OCI-LY1 (cell line): Measurements from ENCODE around the gene MAN2C1.
"Not testable (repeated sequence)": the region's sequence is repeated elsewhere in the genome, so short reads cannot be mapped to it uniquely, and the experiment has no call there.

Experiments used
- EZH2 ChIP-seq: fragments of 200-600 bp; sonication (generic), shearing (Covaris generic); IDR thresholded peaks from 2 replicates; pipeline ENCODE4 v1.8.0; 2017; ENCODE audit warnings: borderline replicate concordance, mixed run types, mild to moderate bottlenecking, antibody characterized with exemption, low read length, moderate library complexity, mixed read lengths
- TF ChIP-seq, protein P1 (sequence below): fragments of 200-600 bp; sonication (generic), shearing (Covaris generic); IDR thresholded peaks from 2 replicates; pipeline ENCODE4 v1.5.1; 2017; ENCODE audit warnings: mild to moderate bottlenecking, antibody characterized with exemption, low read length, moderate library complexity, mixed read lengths

DNA sequence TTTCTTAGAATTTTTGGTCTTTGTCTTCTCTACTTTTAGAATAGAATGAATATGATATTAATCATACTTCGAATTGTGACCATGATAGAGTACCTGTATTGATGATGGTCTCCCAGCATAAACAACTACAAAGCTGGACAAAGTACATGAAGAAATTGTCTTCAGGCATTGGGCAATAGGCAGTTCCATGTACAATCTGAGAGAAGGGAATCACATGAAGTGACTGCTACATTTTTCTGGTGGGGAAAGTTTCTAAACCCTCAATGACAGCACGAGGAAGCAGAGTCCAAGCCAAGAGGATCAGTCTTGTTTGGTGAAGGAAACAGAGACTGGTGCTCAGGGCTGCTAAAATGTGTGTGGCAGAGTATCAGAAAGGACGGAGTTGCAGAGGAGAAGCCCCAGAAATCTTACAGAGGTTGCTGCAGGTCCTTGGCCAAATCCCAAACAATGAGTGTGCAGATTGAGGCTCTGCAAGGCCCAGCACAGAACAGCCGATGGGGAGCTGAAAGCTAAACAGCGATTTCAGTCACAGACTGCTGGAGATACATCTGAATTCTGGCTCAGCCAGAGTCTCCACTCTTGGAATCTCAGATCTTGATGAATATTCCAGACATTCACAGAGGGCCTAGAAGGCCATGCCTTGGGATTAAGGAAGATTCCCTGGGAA lies 49.0 kb downstream of the MAN2C1 start:
- not testable (repeated sequence) for TF ChIP-seq EZH2
- TF ChIP-seq, protein P1, sequence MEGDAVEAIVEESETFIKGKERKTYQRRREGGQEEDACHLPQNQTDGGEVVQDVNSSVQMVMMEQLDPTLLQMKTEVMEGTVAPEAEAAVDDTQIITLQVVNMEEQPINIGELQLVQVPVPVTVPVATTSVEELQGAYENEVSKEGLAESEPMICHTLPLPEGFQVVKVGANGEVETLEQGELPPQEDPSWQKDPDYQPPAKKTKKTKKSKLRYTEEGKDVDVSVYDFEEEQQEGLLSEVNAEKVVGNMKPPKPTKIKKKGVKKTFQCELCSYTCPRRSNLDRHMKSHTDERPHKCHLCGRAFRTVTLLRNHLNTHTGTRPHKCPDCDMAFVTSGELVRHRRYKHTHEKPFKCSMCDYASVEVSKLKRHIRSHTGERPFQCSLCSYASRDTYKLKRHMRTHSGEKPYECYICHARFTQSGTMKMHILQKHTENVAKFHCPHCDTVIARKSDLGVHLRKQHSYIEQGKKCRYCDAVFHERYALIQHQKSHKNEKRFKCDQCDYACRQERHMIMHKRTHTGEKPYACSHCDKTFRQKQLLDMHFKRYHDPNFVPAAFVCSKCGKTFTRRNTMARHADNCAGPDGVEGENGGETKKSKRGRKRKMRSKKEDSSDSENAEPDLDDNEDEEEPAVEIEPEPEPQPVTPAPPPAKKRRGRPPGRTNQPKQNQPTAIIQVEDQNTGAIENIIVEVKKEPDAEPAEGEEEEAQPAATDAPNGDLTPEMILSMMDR, result not testable (repeated sequence)
